AG04450 (cell line): ENCODE measurements around the gene RAD23B. TPM values are rescaled to one million over a fixed set of nuclear protein-coding genes. Genes with fewer than 3 reads are reported as not detected.
"Not testable (repeated sequence)": the region's sequence is repeated elsewhere in the genome, so short reads cannot be mapped to it uniquely, and the experiment has no call there.

ENCODE experiments used
- CTCF ChIA-PET: fragments of 300-600, 350-600 bp; formaldehyde crosslinking; extraction: SDS; loops from one replicate; lab custom pipeline; 2022; ENCODE audit warnings: antibody characterized with exemption, inconsistent platforms; lab: Charles Lee
- POLR2A ChIA-PET: fragments of 350-600 bp; formaldehyde crosslinking; extraction: SDS; loops from one replicate; lab custom pipeline; 2021; ENCODE audit warnings: antibody characterized with exemption, inconsistent platforms; lab: Yijun Ruan, JAX
- DNase-seq: peaks from one replicate; pipeline ENCODE4 v3.0.0-alpha.2; 2011; ENCODE audit warnings: low read depth, low spot score
- H3K27ac ChIP-seq: one replicate; pipeline ENCODE4 v1.5.1; 2012; ENCODE audit warnings: low read depth, low read length, control low read depth
- H3K27me3 ChIP-seq: one replicate; pipeline ENCODE4 v1.6.0; 2012; ENCODE audit warnings: low read length; ENCODE audit not compliant: control insufficient read depth, insufficient read depth
- H3K4me3 ChIP-seq: 2 replicates; pipeline ENCODE4 v1.5.1; 2011; ENCODE audit warnings: mild to moderate bottlenecking, low read depth, low read length, control low read depth
- H3K9me3 ChIP-seq: 2 replicates; pipeline ENCODE4 v1.5.1; 2012; ENCODE audit warnings: low read length; ENCODE audit not compliant: control insufficient read depth, insufficient read depth
- polyA plus RNA-seq: library from polyadenylated mRNA; depleted of rRNA; stranded (reverse); fragments of >200 nt; gene quantifications from 2 replicates; pipeline ENCODE4 v1.2.3, GENCODE V29; 2011
- TF ChIP-seq, protein P1 (sequence below): IDR thresholded peaks from 2 replicates; pipeline ENCODE4 v1.5.1; 2011; ENCODE audit warnings: low read depth, low read length, control low read depth, inconsistent platforms

The RAD23B gene
- polyA plus RNA-seq, 1 experiment: 224 TPM

DNA sequence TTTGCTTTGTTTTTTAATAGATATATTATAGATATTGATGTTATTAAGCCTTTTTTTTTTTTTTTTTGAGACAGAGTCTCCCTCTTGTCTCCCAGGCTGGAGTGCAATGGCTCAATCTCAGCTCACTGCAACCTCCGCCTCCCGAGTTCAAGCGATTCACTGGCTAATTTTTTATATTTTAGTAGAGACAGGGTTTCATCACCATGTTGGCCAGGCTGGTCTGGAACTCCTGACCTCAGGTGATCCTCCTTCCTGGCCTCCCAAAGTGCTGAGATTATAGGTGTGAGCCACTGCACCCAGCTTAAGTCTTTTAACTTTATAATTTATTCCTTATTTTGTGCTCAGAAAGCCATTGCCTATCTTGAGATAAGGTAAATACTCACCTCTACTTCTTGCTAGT is 24.2 kb upstream of the RAD23B start:
- Histone ChIP-seq H3K27me3 (no peaks in the 10 kb centered on the region), H3K9me3 (no peaks in the 10 kb centered on the region), H3K4me3 (no peak overlapping the region), H3K27ac (no peak overlapping the region)
- ChIA-PET POLR2A (no interaction called here), CTCF (interaction anchor here (0.6 kb wide), 1 partner anchor 62 kb away, joined by 4 read pairs; no protein-coding TSS in a partner anchor)
- TF ChIP-seq, protein P1, sequence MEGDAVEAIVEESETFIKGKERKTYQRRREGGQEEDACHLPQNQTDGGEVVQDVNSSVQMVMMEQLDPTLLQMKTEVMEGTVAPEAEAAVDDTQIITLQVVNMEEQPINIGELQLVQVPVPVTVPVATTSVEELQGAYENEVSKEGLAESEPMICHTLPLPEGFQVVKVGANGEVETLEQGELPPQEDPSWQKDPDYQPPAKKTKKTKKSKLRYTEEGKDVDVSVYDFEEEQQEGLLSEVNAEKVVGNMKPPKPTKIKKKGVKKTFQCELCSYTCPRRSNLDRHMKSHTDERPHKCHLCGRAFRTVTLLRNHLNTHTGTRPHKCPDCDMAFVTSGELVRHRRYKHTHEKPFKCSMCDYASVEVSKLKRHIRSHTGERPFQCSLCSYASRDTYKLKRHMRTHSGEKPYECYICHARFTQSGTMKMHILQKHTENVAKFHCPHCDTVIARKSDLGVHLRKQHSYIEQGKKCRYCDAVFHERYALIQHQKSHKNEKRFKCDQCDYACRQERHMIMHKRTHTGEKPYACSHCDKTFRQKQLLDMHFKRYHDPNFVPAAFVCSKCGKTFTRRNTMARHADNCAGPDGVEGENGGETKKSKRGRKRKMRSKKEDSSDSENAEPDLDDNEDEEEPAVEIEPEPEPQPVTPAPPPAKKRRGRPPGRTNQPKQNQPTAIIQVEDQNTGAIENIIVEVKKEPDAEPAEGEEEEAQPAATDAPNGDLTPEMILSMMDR: no peak
- DNase-seq: no peak

DNA sequence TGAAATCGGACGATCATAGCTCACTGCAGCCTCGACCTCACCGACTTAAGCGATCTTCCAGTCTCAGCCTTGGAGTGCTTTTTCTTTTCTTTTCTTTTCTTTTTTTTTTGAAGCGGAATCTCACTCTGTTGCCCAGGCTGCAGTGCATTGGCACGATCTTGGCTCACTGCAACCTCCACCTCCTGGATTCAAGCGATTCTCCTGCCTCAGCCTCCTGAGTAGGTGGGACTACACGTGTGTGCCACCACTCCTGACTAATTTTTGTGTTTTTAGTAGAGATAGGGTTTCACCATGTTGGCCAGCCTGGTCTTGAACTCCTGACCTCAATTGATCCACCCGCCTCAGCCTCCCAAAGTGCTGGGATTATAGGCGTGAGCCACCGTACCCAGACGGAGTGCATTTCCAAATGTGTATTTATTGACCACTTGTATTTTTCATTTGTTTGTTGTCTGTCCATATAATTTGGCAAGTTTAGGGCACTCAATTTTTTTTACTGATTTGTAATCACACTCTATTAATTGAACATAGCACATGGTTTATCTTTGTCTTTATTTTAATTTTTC is 23.2 kb upstream of the RAD23B start:
- DNase-seq, H3K9me3 ChIP-seq, H3K27ac ChIP-seq, H3K27me3 ChIP-seq, H3K4me3 ChIP-seq: not testable (repeated sequence)
- ChIA-PET CTCF (interaction anchor here (1.3 to 1.4 kb wide), 3 partner anchors 10 to 82 kb away, joined by 3 to 7 read pairs (median 5); no protein-coding TSS in a partner anchor), POLR2A (interaction anchor here (1.1 kb wide), 1 partner anchor 17 kb away, joined by 4 read pairs; no protein-coding TSS in a partner anchor)

DNA sequence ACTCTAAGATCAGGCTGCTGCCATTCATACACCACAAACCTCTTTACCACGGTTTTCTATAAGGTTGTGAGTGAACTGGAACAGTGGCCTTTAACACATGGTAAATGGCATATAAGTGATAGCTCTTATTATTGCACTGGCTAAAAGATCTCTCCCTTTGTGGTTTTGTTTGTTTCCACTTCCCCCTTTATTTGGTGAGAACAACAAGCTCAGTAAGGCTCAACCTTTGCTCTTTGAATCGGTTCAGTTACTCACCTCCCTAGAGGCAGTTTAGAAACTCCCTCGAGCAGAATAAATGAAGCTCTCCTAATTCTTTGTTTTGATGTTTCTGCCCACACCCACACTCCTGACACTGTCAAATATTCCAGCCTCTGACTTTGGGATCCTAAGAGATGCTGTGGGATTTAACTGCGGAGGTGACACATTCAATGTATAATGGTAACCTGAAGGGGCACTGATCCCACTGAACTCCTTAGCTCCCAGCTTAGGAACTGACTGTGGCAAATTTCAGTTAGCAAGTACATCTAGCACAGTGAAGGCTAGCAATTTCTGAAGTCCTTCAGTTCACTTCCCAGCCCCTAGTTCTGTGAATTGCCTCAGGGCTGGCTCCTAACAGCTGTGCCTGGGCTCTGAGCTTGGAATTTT is 22.5 kb upstream of the RAD23B start:
- POLR2A ChIA-PET: interaction anchor here (0.7 to 1.1 kb wide), 2 partner anchors 17 to 18 kb away, joined by 4 to 5 read pairs; no protein-coding TSS in a partner anchor
- no peak overlapping the region for H3K4me3 ChIP-seq
- no peaks in the 10 kb centered on the region for H3K27me3 ChIP-seq
- H3K9me3 ChIP-seq: no peaks in the 10 kb centered on the region
- CTCF ChIA-PET: interaction anchor here (1.3 to 1.4 kb wide), 3 partner anchors 9 to 81 kb away, joined by 3 to 7 read pairs (median 5); no protein-coding TSS in a partner anchor
- TF ChIP-seq, protein P1: no peak
- no peak for DNase-seq
- H3K27ac ChIP-seq: no peak overlapping the region

DNA sequence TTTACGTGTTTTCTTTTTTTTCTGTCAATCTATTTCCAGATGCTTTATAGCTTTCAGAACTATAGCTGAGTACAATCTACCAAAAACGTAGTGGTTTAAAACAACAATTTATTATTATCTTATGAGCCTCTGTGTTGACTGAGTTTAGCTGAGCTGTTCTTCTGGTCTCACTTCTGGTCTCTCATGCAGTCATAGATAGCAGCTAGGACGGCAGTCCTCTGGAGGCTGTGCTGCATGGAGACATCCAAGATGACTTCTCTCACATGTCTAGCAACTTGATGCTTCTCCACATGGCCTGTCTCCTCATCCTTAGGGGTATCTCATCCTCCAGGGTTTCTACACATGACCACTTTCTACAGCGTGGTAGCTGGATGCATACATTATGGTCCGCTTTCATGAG is 22.0 kb upstream of the RAD23B start:
- no peak for DNase-seq
- ChIA-PET CTCF (interaction anchor here (1.3 to 1.4 kb wide), 3 partner anchors 9 to 80 kb away, joined by 3 to 7 read pairs (median 5); no protein-coding TSS in a partner anchor), POLR2A (interaction anchor here (1.1 kb wide), 1 partner anchor 16 kb away, joined by 4 read pairs; no protein-coding TSS in a partner anchor)
- no peak overlapping the region for H3K27ac ChIP-seq
- no peaks in the 10 kb centered on the region for H3K9me3 ChIP-seq
- H3K27me3 ChIP-seq: no peaks in the 10 kb centered on the region
- no peak overlapping the region for H3K4me3 ChIP-seq
- TF ChIP-seq, protein P1: no peak

DNA sequence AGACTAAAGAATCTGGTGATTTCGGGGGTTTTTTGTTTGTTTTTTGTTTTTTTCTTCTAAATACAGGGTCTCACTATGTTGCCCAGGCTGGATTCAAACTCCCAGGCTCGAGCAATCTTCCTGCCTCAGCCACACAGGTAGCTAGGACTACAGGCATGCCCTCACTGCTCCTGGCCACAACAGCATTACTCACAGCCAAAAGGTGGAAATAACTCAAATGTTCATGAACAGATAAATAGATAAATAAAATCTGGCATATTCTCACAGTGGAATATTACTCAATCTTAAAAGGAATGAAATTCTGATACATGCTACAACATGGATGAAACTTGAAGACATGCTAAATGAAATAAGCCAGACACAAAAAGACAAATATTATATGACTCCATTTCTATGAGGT is 19.8 kb upstream of the RAD23B start:
- Histone ChIP-seq H3K4me3 (no peak overlapping the region), H3K9me3 (no peaks in the 10 kb centered on the region), H3K27ac (no peak overlapping the region), H3K27me3 (no peaks in the 10 kb centered on the region)
- ChIA-PET POLR2A (no interaction called here), CTCF (no interaction called here)
- TF ChIP-seq, protein P1: no peak
- DNase-seq: no peak
